Kidney epithelial cell (primary cell): ENCODE results near the gene PI16. TPM values are rescaled to one million over a fixed set of nuclear protein-coding genes. Genes with fewer than 3 reads are reported as not detected.
"Not testable (repeated sequence)": the region's sequence is repeated elsewhere in the genome, so short reads cannot be mapped to it uniquely, and the experiment has no call there.

ENCODE experiments used
- DNase-seq: peaks from one replicate; pipeline ENCODE4 v3.0.0-alpha.2; 2010; ENCODE audit warnings: low read depth
- H3K27me3 ChIP-seq: 2 replicates; pipeline ENCODE4 v1.6.0; 2011; ENCODE audit warnings: low read length; ENCODE audit not compliant: control insufficient read depth, insufficient read depth
- H3K36me3 ChIP-seq: 2 replicates; pipeline ENCODE4 v1.5.1; 2011; ENCODE audit warnings: low read length; ENCODE audit not compliant: control insufficient read depth, insufficient read depth
- H3K4me3 ChIP-seq: 2 replicates; pipeline ENCODE4 v1.5.1; 2011; ENCODE audit warnings: low read depth, mild to moderate bottlenecking, control low read depth, low read length
- CTCF ChIP-seq: IDR thresholded peaks from 2 replicates; pipeline ENCODE4 v1.5.1; 2011; ENCODE audit warnings: mild to moderate bottlenecking, moderate library complexity, low read length, control low read depth, inconsistent platforms; ENCODE audit not compliant: insufficient read depth, poor library complexity, severe bottlenecking
- total RNA-seq: library from RNA; depleted of rRNA; stranded (reverse); fragments of >200 nt; gene quantifications from 2 replicates; pipeline ENCODE4 v1.2.3, GENCODE V29; 2015

Gene PI16
- total RNA-seq, 1 donor from 2014 or later: not detected

DNA sequence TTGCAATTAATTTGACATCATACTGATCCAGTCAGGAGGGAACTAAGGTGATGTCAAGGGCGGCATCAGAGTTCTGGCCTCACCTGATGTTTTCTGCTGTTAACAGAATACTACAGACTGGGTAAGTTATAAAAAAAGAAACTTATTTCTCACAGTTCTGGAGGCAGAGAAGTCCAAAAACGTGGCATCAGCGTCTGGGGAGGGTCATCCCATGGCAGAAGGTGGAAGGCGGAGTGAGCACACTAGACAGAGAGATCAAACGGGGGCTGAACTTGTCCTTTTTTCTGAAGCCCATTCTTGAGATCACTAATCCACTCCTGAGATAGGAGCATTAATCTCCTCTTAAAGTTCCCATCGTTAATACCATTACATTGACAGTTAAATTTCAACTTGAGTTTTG lies 34.7 kb downstream of the PI16 start:
- TF ChIP-seq CTCF: no peak
- Histone ChIP-seq H3K4me3 (no peak overlapping the region), H3K27me3 (peaks cover 2% of the 10 kb centered on the region), H3K36me3 (no peaks in the 10 kb centered on the region)
- no peak for DNase-seq

DNA sequence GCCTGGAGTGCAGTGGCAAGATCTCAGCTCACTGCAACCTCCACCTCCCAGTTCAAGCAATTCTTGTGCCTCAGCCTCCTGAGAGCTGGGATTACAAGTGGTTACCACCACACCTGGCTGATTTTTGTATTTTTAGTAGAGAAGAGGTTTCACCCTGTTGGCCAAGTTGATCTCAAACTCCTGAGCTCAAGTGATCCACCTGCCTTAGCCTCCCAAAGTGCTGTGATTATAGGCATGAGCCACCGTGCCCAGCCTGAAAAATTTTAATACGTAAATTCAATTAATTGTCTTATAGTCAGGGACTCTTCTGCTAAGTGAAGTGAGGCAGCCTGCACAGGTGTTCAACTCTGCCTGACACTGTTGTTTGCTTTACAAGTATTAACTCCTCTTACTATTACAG lies 35.9 kb downstream of the PI16 start:
- not testable (repeated sequence) for DNase-seq, H3K36me3 ChIP-seq, H3K4me3 ChIP-seq, H3K27me3 ChIP-seq

- no peak for DNase-seq
- Histone ChIP-seq H3K27me3 (no peaks in the 10 kb centered on the region), H3K4me3 (no peak overlapping the region), H3K36me3 (no peaks in the 10 kb centered on the region)
- TF ChIP-seq CTCF: no peak
Observed at GRCh38 chr6:36997811-36998722, 43.5 kb downstream of the PI16 start.

GRCh38 chr6:36998723-36999038 lies 44.1 kb downstream of the PI16 start:
- H3K27me3 ChIP-seq: no peaks in the 10 kb centered on the region
- no peak for TF ChIP-seq CTCF
- H3K4me3 ChIP-seq: no peak overlapping the region
- H3K36me3 ChIP-seq: no peaks in the 10 kb centered on the region
- no peak for DNase-seq

DNA sequence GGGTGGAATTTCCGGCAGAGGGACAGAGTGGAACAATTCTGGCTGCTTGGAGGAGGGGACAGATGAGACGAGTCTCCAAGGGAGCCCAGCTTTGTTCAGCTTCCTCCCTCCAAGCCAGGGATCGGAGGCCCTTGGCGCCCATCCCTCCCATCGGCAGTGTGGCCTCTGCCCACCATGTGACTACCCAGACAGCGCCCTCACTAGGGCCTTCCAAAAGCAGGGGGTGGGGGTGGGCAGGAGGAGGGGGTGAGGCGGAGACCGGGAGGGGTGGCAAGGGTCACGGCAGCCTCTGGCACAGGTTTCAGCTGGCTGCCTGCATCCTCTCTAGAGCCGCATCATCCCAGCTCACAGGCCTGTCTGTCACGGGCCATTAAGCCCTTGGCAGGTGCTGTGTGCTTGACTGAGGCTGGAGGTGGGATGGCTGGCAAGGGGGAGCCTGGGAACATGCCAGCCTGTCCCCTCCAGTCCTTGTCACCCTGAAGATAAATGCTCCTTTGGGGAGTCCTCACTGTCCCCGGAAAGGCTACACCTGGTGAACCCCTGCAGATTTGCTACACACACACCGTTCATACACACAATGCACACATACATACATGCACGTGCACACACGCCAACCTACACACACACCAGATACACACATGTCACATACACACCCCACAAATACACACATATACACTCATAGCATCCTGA lies 44.7 kb downstream of the PI16 start:
- TF ChIP-seq CTCF: no peak
- no peaks in the 10 kb centered on the region for H3K36me3 ChIP-seq
- H3K4me3 ChIP-seq: no peak overlapping the region
- no peaks in the 10 kb centered on the region for H3K27me3 ChIP-seq
- no peak for DNase-seq

GRCh38 chr6:36999751-37000125 lies 45.2 kb downstream of the PI16 start:
- H3K4me3 ChIP-seq: no peak overlapping the region
- H3K27me3 ChIP-seq: no peaks in the 10 kb centered on the region
- DNase-seq: no peak
- TF ChIP-seq CTCF: no peak
- H3K36me3 ChIP-seq: no peaks in the 10 kb centered on the region
